ENCODE results near the gene DAD1.

- TF ChIP-seq POLR2A (IDR thresholded peaks at IDR 0.05) (no peak), CTCF (IDR thresholded peaks at IDR 0.05) (no peak), POLR2AphosphoS5 (IDR thresholded peaks at IDR 0.05) (no peak)
Observed at GRCh38 chr14:22524784-22525161, 64.3 kb downstream of the DAD1 start.
